Upper lobe of left lung (tissue), 6 donors: ENCODE measurements around the gene RPS3A. TPM values are rescaled to one million over a fixed set of nuclear protein-coding genes. Genes with fewer than 3 reads are reported as not detected.
A peak's percentile ranks its signal among the peaks of the same experiment; 100 is the strongest.
"Not testable (repeated sequence)": the region's sequence is repeated elsewhere in the genome, so short reads cannot be mapped to it uniquely, and the experiment has no call there.

Experiments
- ATAC-seq, 2 donors: fragments of 200-7000 bp; cut with Tn5 transposase; one replicate each; pipeline ENCODE4 v1.9.1; 2022; ENCODE audit warnings: mild to moderate bottlenecking in 2 of 2, moderate library complexity in 2 of 2; ENCODE audit not compliant: low FRiP score in 2 of 2
- DNase-seq, 2 donors: peaks; one replicate each; pipeline ENCODE4 v3.0.0-alpha.2; 2019 to 2020
- H3K27ac ChIP-seq, 4 donors: fragments of 200-600 bp; sonication (generic); one replicate each; pipeline ENCODE4 v1.5.1; 2016 to 2019
- H3K27me3 ChIP-seq, 4 donors: fragments of 200-600 bp; sonication (generic); one replicate each; pipeline ENCODE4 v1.5.1; 2017 to 2019
- H3K36me3 ChIP-seq, 4 donors: fragments of 200-600 bp; sonication (generic); one replicate each; pipeline ENCODE4 v1.5.1; 2016 to 2019
- H3K4me1 ChIP-seq, 4 donors: fragments of 200-600 bp; sonication (generic); one replicate each; pipeline ENCODE4 v1.5.1; 2018 to 2019
- H3K4me3 ChIP-seq, 4 donors: fragments of 200-600 bp; sonication (generic); one replicate each; pipeline ENCODE4 v1.5.1; 2017 to 2019; ENCODE audit warnings: mild to moderate bottlenecking in 2 of 4, moderate library complexity in 1 of 4
- H3K9me3 ChIP-seq, 4 donors: fragments of 200-600 bp; sonication (generic); one replicate each; pipeline ENCODE4 v1.5.1; 2018 to 2019
- EP300 ChIP-seq, 4 donors: sonication (generic); formaldehyde crosslinking; IDR thresholded peaks; one replicate each; pipeline ENCODE4 v1.5.1; 2017; ENCODE audit warnings: antibody characterized with exemption in 4 of 4, control low read depth in 2 of 4
- POLR2A ChIP-seq, 4 donors: fragments of 450-650 bp; IDR thresholded peaks; one replicate each; pipeline ENCODE4 v1.5.1; 2016 to 2017; ENCODE audit warnings: antibody characterized with exemption in 4 of 4, mild to moderate bottlenecking in 2 of 4
- POLR2AphosphoS5 ChIP-seq, 2 donors: sonication (generic); formaldehyde crosslinking; IDR thresholded peaks; one replicate each; pipeline ENCODE4 v1.5.1; 2017; ENCODE audit warnings: antibody characterized with exemption in 2 of 2
- WGBS, 2 donors: methylation state at CpG; one replicate each; pipeline ENCODE4 v1.1.5; 2017 to 2018; 5-methylcytosine and 5-hydroxymethylcytosine counted together
- total RNA-seq, 6 donors: library from RNA; depleted of rRNA in 4 of 6; stranded (reverse); fragments of >200 nt in 4 of 6; gene quantifications; one replicate each; pipeline versions ENCODE4 v1.1.0 to v1.2.1, GENCODE V29; 2016 to 2021
- TF ChIP-seq, protein P1 (sequence below), 6 experiments: fragments of 450-650 bp in 4 of 6; fragments of 200-600 bp in 2 of 6; sonication (generic) in 2 of 6; IDR thresholded peaks; one replicate each; pipeline ENCODE4 v1.5.1; 2016 to 2019; ENCODE audit warnings: antibody characterized with exemption in 6 of 6
- donor health status: DM: no; HTN: no; CAD: no; lungs with moderate emphysema.
- donor health status: DM: no; HTN: yes; CAD: no; lungs with severe emphysema.

RPS3A gene
- total RNA-seq, 6 donors from 2014 or later: 887 to 2,310 (median 1,343) TPM

GRCh38 chr4:151129796-151130195 lies 30.4 kb downstream of the RPS3A start:
- Histone ChIP-seq H3K9me3 (no peaks in the 10 kb centered on the region), H3K4me3 (no peak overlapping the region), H3K27me3 (no peaks in the 10 kb centered on the region), H3K4me1 (peaks cover 0 to 6% (median 3%) of the 10 kb centered on the region in 4 donors), H3K36me3 (peaks cover 0 to 98% (median 24%) of the 10 kb centered on the region in 4 donors), H3K27ac (peak overlapping the region in 2 of 4 donors; percentile 37 to 67)
- ATAC-seq (no peak), DNase-seq (no peak)
- TF ChIP-seq EP300 (IDR thresholded peaks at IDR 0.05) (no peak), POLR2A (IDR thresholded peaks at IDR 0.05) (no peak), POLR2AphosphoS5 (IDR thresholded peaks at IDR 0.05) (no peak)
- TF ChIP-seq, protein P1, sequence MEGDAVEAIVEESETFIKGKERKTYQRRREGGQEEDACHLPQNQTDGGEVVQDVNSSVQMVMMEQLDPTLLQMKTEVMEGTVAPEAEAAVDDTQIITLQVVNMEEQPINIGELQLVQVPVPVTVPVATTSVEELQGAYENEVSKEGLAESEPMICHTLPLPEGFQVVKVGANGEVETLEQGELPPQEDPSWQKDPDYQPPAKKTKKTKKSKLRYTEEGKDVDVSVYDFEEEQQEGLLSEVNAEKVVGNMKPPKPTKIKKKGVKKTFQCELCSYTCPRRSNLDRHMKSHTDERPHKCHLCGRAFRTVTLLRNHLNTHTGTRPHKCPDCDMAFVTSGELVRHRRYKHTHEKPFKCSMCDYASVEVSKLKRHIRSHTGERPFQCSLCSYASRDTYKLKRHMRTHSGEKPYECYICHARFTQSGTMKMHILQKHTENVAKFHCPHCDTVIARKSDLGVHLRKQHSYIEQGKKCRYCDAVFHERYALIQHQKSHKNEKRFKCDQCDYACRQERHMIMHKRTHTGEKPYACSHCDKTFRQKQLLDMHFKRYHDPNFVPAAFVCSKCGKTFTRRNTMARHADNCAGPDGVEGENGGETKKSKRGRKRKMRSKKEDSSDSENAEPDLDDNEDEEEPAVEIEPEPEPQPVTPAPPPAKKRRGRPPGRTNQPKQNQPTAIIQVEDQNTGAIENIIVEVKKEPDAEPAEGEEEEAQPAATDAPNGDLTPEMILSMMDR (IDR thresholded peaks at IDR 0.05): no peak
- 71 to 73% methylated on average over 1 of the region's 1 CpG for WGBS, 2 donors

DNA sequence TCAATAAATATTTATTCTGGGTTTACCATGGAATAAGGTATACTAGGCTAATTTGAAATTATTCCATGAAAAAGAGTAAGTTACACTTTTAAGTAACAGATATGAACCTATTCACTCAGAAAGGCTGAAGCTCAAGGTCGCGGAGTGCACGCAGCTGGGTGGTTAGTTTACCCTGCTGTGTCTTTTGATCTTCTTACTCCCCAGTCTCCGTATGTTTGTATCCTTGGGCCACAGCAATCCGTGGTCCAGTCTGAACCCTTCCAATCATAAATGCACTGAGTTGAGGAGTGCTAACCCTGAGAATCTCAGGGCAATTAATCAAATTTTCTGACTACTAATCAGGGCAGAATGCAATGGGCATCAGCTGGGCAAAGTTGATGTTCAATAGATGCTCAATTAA lies 33.9 kb downstream of the RPS3A start:
- peaks cover 0 to 94% (median 21%) of the 10 kb centered on the region in 4 donors for H3K36me3 ChIP-seq
- H3K4me1 ChIP-seq: peaks cover 0 to 6% (median 3%) of the 10 kb centered on the region in 4 donors
- H3K27me3 ChIP-seq: no peaks in the 10 kb centered on the region
- H3K9me3 ChIP-seq: no peaks in the 10 kb centered on the region
- peak overlapping the region in 1 of 4 donors; percentile 11 for H3K27ac ChIP-seq
- ATAC-seq (no peak), DNase-seq (no peak)
- TF ChIP-seq POLR2AphosphoS5 (IDR thresholded peaks at IDR 0.05) (no peak), EP300 (IDR thresholded peaks at IDR 0.05) (no peak), POLR2A (IDR thresholded peaks at IDR 0.05) (no peak)
- TF ChIP-seq, protein P1 (IDR thresholded peaks at IDR 0.05): no peak
- 89 to 93% methylated on average over 5 of the region's 5 CpGs for WGBS, 2 donors
- no peak overlapping the region for H3K4me3 ChIP-seq

GRCh38 chr4:151136048-151136447 lies 36.6 kb downstream of the RPS3A start:
- H3K9me3 ChIP-seq, DNase-seq, H3K4me3 ChIP-seq, H3K4me1 ChIP-seq, ATAC-seq, H3K27me3 ChIP-seq: not testable (repeated sequence)
- H3K36me3 ChIP-seq: peaks cover 5 to 93% (median 30%) of the 10 kb centered on the region in 4 donors
- WGBS, 2 donors: 97 to 100% methylated on average over 3 of the region's 3 CpGs
- H3K27ac ChIP-seq: peak overlapping the region in 1 of 4 donors; percentile 58

- Histone ChIP-seq H3K27me3 (no peaks in the 10 kb centered on the region), H3K9me3 (no peaks in the 10 kb centered on the region), H3K36me3 (peaks cover 5 to 92% (median 17%) of the 10 kb centered on the region in 4 donors), H3K4me1 (peaks cover 0 to 3% (median 0%) of the 10 kb centered on the region in 4 donors), H3K4me3 (no peak overlapping the region), H3K27ac (no peak overlapping the region)
- TF ChIP-seq EP300 (IDR thresholded peaks at IDR 0.05) (no peak), POLR2A (IDR thresholded peaks at IDR 0.05) (no peak), POLR2AphosphoS5 (IDR thresholded peaks at IDR 0.05) (no peak)
- TF ChIP-seq, protein P1 (IDR thresholded peaks at IDR 0.05): no peak
- DNase-seq (no peak), ATAC-seq (no peak)
- 95 to 96% methylated on average over 1 of the region's 1 CpG for WGBS, 2 donors
These were observed 40.4 kb downstream of the RPS3A start for GRCh38 chr4:151139814-151140213.

DNA sequence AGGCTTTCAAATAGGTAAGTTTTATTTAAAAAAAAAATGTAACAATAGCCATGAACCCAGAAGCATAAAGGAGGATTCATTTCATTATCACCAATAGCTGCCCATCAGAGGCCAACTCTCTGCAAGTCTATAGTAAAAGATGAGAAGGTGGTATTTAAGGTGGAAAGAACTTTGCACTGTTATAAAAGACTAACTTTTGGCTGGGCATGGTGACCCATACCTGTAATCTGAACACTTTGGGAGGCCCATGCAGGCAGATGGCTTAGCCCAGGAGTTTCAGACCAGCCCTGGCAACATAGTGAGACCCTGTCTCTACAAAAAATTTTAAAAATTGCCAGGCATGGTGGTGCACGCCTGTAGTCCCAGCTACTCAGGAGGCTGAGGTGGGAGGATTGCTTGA lies 43.3 kb downstream of the RPS3A start:
- 100% methylated on average over 1 of the region's 1 CpG for WGBS, 2 donors
- Histone ChIP-seq H3K4me1 (peaks cover 0 to 5% (median 0%) of the 10 kb centered on the region in 4 donors), H3K9me3 (no peaks in the 10 kb centered on the region), H3K27me3 (no peaks in the 10 kb centered on the region), H3K4me3 (no peak overlapping the region), H3K27ac (peak overlapping the region in 1 of 4 donors; percentile 7), H3K36me3 (peaks cover 5 to 94% (median 14%) of the 10 kb centered on the region in 4 donors)
- no peak for TF ChIP-seq POLR2AphosphoS5 (IDR thresholded peaks at IDR 0.05)
- TF ChIP-seq, protein P1 (IDR thresholded peaks at IDR 0.05): no peak
- ATAC-seq: no peak
- no peak for DNase-seq
